ENCODE data around the gene DUSP16. TPM values are rescaled to one million over a fixed set of nuclear protein-coding genes. Genes with fewer than 3 reads are reported as not detected.
"Not testable (repeated sequence)": the region's sequence is repeated elsewhere in the genome, so short reads cannot be mapped to it uniquely, and the experiment has no call there.

The DUSP16 gene
- total and polyA plus RNA-seq, 3 donors from 2014 or later = 22.5 to 48.6 (median 42.1) TPM

GRCh38 chr12:12582895-12583303, 20.2 kb upstream of the DUSP16 start:
- no peaks in the 10 kb centered on the region for H3K36me3 ChIP-seq (ENCODE audit: low read depth, missing control alignments)
- intact Hi-C loops (cut with DNase I; ENCODE audit: low total_unique reads) = no loop called here
- TF ChIP-seq POLR2A (IDR thresholded peaks at IDR 0.05) (no peak), CTCF (IDR thresholded peaks at IDR 0.05) (no peak)
- DNase-seq = no peak
- no peaks in the 10 kb centered on the region for H3K27me3 ChIP-seq
- H3K4me3 ChIP-seq = no peak overlapping the region
- 70 to 72% methylated on average over 6 of the region's 6 CpGs for WGBS, 2 donors
- H3K27ac ChIP-seq = no peak overlapping the region
- H3K9me3 ChIP-seq = no peaks in the 10 kb centered on the region
- H3K4me1 ChIP-seq = peaks cover 5% of the 10 kb centered on the region

- DNase-seq = no peak
- Histone ChIP-seq H3K27ac (no peak overlapping the region), H3K27me3 (no peaks in the 10 kb centered on the region), H3K4me3 (no peak overlapping the region), H3K9me3 (no peaks in the 10 kb centered on the region), H3K4me1 (peaks cover 5% of the 10 kb centered on the region), H3K36me3 (ENCODE audit: low read depth, missing control alignments) (no peaks in the 10 kb centered on the region)
- WGBS, 2 donors = 87% methylated on average over 4 of the region's 4 CpGs
- TF ChIP-seq POLR2A (IDR thresholded peaks at IDR 0.05) = no peak
- TF ChIP-seq CTCF (IDR thresholded peaks at IDR 0.05) = no peak
- intact Hi-C loops (cut with DNase I; ENCODE audit: low total_unique reads) = no loop called here
These were observed 19.7 kb upstream of the DUSP16 start for GRCh38 chr12:12582193-12582881.

GRCh38 chr12:12580716-12581115, 18.1 kb upstream of the DUSP16 start:
- H3K36me3 ChIP-seq (ENCODE audit: low read depth, missing control alignments); H3K27ac ChIP-seq; H3K4me3 ChIP-seq; DNase-seq; H3K9me3 ChIP-seq; H3K4me1 ChIP-seq; H3K27me3 ChIP-seq; intact Hi-C loops (cut with DNase I; ENCODE audit: low total_unique reads): not testable (repeated sequence)
- 82 to 93% methylated on average over 1 of the region's 1 CpG for WGBS, 2 donors

GRCh38 chr12:12577786-12578185, 15.1 kb upstream of the DUSP16 start:
- WGBS, 2 donors = 88 to 90% methylated on average over 3 of the region's 3 CpGs
- no peak overlapping the region for H3K4me3 ChIP-seq
- TF ChIP-seq POLR2A (IDR thresholded peaks at IDR 0.05) (no peak), CTCF (IDR thresholded peaks at IDR 0.05) (no peak)
- DNase-seq = no peak
- intact Hi-C loops (cut with DNase I; ENCODE audit: low total_unique reads) = no loop called here
- H3K27me3 ChIP-seq = no peaks in the 10 kb centered on the region
- H3K27ac ChIP-seq = no peak overlapping the region
- H3K4me1 ChIP-seq = no peaks in the 10 kb centered on the region
- no peaks in the 10 kb centered on the region for H3K9me3 ChIP-seq
- H3K36me3 ChIP-seq (ENCODE audit: low read depth, missing control alignments) = no peaks in the 10 kb centered on the region

GRCh38 chr12:12572659-12573058, 10.0 kb upstream of the DUSP16 start:
- no peaks in the 10 kb centered on the region for H3K36me3 ChIP-seq (ENCODE audit: low read depth, missing control alignments)
- no peak overlapping the region for H3K27ac ChIP-seq
- 91% methylated on average over 3 of the region's 3 CpGs for WGBS, 2 donors
- no peaks in the 10 kb centered on the region for H3K4me1 ChIP-seq
- intact Hi-C loops (cut with DNase I; ENCODE audit: low total_unique reads) = no loop called here
- no peak for DNase-seq
- H3K4me3 ChIP-seq = no peak overlapping the region
- H3K27me3 ChIP-seq = no peaks in the 10 kb centered on the region
- no peaks in the 10 kb centered on the region for H3K9me3 ChIP-seq
- TF ChIP-seq POLR2A (IDR thresholded peaks at IDR 0.05) = no peak
- no peak for TF ChIP-seq CTCF (IDR thresholded peaks at IDR 0.05)

- not testable (repeated sequence) for H3K36me3 ChIP-seq (ENCODE audit: low read depth, missing control alignments); DNase-seq; H3K9me3 ChIP-seq; H3K4me1 ChIP-seq; H3K4me3 ChIP-seq; H3K27me3 ChIP-seq; H3K27ac ChIP-seq
- WGBS, 2 donors = 90 to 91% methylated on average over 2 to 18 of the region's 32 CpGs
- intact Hi-C loops (cut with DNase I; ENCODE audit: low total_unique reads) = loop anchor here (10.0 kb wide), 1 partner anchor 181 kb away; no protein-coding TSS in a partner anchor
These were observed 3.3 kb upstream of the DUSP16 start for GRCh38 chr12:12565971-12566370.
